22Rv1 (cell line): ENCODE results near the gene GALNT1.

Experiments used
- CTCF ChIP-seq: fragments of 450-650 bp; IDR thresholded peaks from 2 replicates; pipeline ENCODE4 v1.5.1; 2017; ENCODE audit warnings: mild to moderate bottlenecking
- ZFX ChIP-seq: fragments of 450-650 bp; IDR thresholded peaks from 2 replicates; pipeline ENCODE4 v1.6.1; 2017; ENCODE audit warnings: antibody characterized with exemption, borderline replicate concordance

- TF ChIP-seq CTCF, result no peak
- TF ChIP-seq ZFX, result no peak
Measured at GRCh38 chr18:35705988-35706387, 124.4 kb downstream of the GALNT1 start.
